Measurements from ENCODE around the gene TSEN15. TPM values are rescaled to one million over a fixed set of nuclear protein-coding genes. Genes with fewer than 3 reads are reported as not detected.

Gene TSEN15
- total RNA-seq, 2 donors from 2014 or later, result 17.1 to 23.1 TPM

DNA sequence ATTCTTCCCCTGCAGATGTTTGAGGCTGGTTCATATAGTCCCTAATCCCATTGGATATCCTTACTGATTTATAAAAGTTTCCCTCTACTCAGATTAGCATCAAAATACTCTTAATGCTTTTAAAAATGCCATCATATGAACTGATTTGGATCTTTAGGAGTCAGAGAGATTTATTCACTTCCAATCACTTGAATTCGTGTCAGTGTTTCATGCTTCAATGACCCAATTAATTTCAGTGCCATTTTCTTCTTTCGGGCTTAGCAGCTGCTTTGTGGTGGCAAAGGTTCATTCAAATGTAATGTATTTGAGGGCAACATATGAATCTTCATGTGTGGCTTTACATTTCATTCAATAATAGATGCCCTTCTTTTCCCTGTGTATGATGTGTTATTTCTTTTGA lies 2.2 kb upstream of the TSEN15 start:
- no peak overlapping the region for H3K4me3 ChIP-seq
- TF ChIP-seq, protein P1, sequence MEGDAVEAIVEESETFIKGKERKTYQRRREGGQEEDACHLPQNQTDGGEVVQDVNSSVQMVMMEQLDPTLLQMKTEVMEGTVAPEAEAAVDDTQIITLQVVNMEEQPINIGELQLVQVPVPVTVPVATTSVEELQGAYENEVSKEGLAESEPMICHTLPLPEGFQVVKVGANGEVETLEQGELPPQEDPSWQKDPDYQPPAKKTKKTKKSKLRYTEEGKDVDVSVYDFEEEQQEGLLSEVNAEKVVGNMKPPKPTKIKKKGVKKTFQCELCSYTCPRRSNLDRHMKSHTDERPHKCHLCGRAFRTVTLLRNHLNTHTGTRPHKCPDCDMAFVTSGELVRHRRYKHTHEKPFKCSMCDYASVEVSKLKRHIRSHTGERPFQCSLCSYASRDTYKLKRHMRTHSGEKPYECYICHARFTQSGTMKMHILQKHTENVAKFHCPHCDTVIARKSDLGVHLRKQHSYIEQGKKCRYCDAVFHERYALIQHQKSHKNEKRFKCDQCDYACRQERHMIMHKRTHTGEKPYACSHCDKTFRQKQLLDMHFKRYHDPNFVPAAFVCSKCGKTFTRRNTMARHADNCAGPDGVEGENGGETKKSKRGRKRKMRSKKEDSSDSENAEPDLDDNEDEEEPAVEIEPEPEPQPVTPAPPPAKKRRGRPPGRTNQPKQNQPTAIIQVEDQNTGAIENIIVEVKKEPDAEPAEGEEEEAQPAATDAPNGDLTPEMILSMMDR (IDR thresholded peaks at IDR 0.05), result no peak
- no peak for TF ChIP-seq POLR2A (IDR thresholded peaks at IDR 0.05)
- H3K27ac ChIP-seq, result no peak overlapping the region
- no peaks in the 10 kb centered on the region for H3K9me3 ChIP-seq
- H3K27me3 ChIP-seq, result no peaks in the 10 kb centered on the region
- 93% methylated on average over 2 of the region's 2 CpGs for WGBS, 2 donors
- intact Hi-C loops (cut with DNase I), result no loop called here
- no peaks in the 10 kb centered on the region for H3K36me3 ChIP-seq (replicated peaks in 1 of 2; ENCODE audit: insufficient read depth in 1 of 2, low read depth in 2 of 2)
- ATAC-seq (no peak), DNase-seq (no peak)
- H3K4me1 ChIP-seq, result peaks cover 22% of the 10 kb centered on the region

DNA sequence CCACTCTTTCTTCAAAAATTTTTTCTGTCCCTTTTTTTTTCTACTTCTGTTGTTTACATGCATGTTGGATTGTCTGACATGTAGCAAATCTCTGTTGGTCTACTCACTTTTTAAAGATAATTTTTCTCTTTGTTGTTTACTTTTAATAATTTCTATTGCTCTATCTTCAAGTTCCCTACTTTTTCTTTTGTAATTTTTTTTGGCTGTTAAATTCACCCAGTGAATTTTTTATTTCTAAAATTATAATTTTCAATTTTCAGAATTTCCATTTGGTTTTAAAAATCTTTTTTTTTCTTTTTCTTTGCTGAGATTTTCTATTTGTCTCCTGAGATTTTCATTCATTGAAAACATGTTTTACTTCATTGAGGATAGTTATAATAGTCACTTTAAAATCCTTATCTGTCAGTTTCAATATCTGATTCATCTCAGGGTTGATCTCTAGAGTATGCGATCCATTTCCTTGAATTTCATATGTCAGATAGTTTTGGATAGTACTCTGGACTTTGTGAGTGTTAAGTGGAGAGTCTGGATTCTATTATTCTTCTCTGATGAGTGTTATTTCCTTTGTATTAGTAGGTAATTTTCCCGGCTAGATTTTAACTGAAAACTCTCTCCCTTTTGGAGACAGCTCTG lies 1.6 kb upstream of the TSEN15 start:
- H3K27ac ChIP-seq, result no peak overlapping the region
- no peak overlapping the region for H3K4me3 ChIP-seq
- peaks cover 22% of the 10 kb centered on the region for H3K4me1 ChIP-seq
- H3K27me3 ChIP-seq, result no peaks in the 10 kb centered on the region
- TF ChIP-seq, protein P1 (IDR thresholded peaks at IDR 0.05), result no peak
- TF ChIP-seq POLR2A (IDR thresholded peaks at IDR 0.05), result no peak
- DNase-seq, result no peak
- no peak for ATAC-seq
- H3K36me3 ChIP-seq (replicated peaks in 1 of 2; ENCODE audit: insufficient read depth in 1 of 2, low read depth in 2 of 2), result no peaks in the 10 kb centered on the region
- 79 to 80% methylated on average over 2 of the region's 2 CpGs for WGBS, 2 donors
- intact Hi-C loops (cut with DNase I), result no loop called here
- H3K9me3 ChIP-seq, result no peaks in the 10 kb centered on the region

DNA sequence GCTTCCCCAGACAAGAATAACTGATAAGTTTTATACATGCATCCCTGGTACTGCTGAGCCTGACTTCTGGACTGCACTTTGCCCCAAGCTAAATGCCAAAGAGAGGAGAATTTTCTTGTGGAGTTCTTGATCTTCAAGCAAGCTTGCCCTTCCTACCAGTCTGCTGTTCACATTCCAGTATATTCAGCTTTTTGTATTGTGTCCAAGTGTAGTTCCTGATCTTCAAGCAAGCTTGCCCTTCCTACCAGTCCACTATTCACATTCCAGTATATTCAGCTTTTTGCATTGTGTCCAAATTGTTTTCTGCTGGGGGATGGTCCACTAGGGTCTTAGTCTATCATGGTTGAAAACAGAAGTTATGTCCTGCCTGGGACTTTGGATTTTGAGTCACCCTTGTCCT lies 894 bp upstream of the TSEN15 start:
- H3K9me3 ChIP-seq, result no peaks in the 10 kb centered on the region
- no peak for ATAC-seq
- intact Hi-C loops (cut with DNase I), result no loop called here
- H3K27me3 ChIP-seq, result no peaks in the 10 kb centered on the region
- no peaks in the 10 kb centered on the region for H3K36me3 ChIP-seq (replicated peaks in 1 of 2; ENCODE audit: insufficient read depth in 1 of 2, low read depth in 2 of 2)
- peaks cover 22% of the 10 kb centered on the region for H3K4me1 ChIP-seq
- TF ChIP-seq, protein P1 (IDR thresholded peaks at IDR 0.05), result no peak
- no peak for TF ChIP-seq POLR2A (IDR thresholded peaks at IDR 0.05)
- H3K4me3 ChIP-seq, result no peak overlapping the region
- H3K27ac ChIP-seq, result peak overlapping the region; percentile 67 to 91 (median 82)
- DNase-seq, result no peak

DNA sequence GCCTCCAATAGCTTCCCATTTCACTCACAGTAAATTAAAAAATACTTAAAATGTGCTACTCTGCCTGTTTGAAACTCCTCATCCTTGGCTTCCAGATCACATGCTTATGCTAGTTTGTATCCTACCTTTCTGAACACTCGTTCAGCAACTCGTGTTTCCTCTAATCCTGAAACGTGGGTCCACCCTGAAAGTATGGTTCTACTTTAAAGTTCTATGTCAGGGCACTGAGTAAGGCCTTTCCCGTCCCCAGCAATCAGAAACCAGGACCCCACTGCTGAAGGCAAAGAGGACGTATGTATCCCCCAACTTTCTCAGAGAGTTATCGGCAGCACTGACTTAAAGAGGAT lies 419 bp upstream of the TSEN15 start:
- 0 to 1% methylated on average over 6 of the region's 6 CpGs for WGBS, 2 donors

More for the DNA sequence above, 419 bp upstream of the TSEN15 start:
- Histone ChIP-seq H3K36me3 (replicated peaks in 1 of 2; ENCODE audit: insufficient read depth in 1 of 2, low read depth in 2 of 2) (no peaks in the 10 kb centered on the region), H3K9me3 (no peaks in the 10 kb centered on the region), H3K4me3 (peak overlapping the region; percentile 79 to 84), H3K27ac (peak overlapping the region; percentile 67 to 91 (median 82)), H3K4me1 (peaks cover 22% of the 10 kb centered on the region), H3K27me3 (no peaks in the 10 kb centered on the region)
- TF ChIP-seq POLR2A (IDR thresholded peaks at IDR 0.05), result no peak
- TF ChIP-seq, protein P1 (IDR thresholded peaks at IDR 0.05), result no peak
- ATAC-seq, result peak; percentile 36
- intact Hi-C loops (cut with DNase I), result no loop called here
- DNase-seq, result no peak

All from body of pancreas (tissue), 4 donors.